GM19099 (cell line): ENCODE results near the gene ZNF778.

Source experiments
- POLR2A ChIP-seq: IDR thresholded peaks from 3 replicates; pipeline ENCODE4 v1.6.1; 2011; ENCODE audit warnings: low read depth; ENCODE audit not compliant: insufficient read length; ENCODE audit errors: extremely low read depth

The ZNF778 gene

GRCh38 chr16:89176147-89176690, 41.3 kb upstream of the ZNF778 start:
- no peak for TF ChIP-seq POLR2A

DNA sequence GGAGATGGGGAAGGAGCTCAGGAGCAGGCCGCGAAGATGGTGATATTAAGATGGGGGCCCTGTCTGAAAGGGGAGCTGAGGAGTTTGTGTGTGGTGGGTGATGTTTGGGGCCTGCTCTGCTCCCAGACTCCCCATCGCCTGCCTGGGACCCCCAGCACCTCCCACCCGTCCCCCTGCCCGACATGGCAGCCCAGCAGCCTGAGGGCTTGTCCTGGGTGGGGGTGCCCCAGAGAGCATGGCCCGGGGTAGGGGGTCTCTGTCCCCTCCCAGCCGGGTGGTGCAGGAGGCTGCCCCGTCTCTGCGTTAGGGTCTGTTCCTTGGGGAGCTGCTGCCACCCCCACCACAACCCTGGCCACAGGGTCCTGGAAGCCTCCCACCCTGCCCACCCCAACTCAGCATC, 40.8 kb upstream of the ZNF778 start:
- no peak for TF ChIP-seq POLR2A

- no peak for TF ChIP-seq POLR2A
These were observed 40.0 kb upstream of the ZNF778 start for GRCh38 chr16:89177501-89177900.

GRCh38 chr16:89178453-89179147, 38.9 kb upstream of the ZNF778 start:
- no peak for TF ChIP-seq POLR2A

DNA sequence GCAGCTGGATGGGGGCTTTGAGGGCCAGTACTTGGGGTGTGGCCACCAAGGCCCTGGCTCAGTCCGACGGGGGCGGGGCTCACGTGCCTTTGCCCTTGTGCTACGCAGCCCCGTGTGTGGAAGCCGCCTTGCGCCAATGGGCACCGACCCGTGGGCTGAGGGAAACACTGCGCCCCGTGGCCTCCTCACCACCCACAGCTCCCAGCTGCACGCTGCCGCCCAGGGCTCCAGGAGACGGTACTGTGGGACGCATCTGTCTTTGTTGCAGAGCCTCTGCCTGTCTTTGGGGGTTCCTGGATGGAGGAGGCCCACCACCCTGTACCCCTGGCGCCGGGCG, 38.4 kb upstream of the ZNF778 start:
- TF ChIP-seq POLR2A: no peak

DNA sequence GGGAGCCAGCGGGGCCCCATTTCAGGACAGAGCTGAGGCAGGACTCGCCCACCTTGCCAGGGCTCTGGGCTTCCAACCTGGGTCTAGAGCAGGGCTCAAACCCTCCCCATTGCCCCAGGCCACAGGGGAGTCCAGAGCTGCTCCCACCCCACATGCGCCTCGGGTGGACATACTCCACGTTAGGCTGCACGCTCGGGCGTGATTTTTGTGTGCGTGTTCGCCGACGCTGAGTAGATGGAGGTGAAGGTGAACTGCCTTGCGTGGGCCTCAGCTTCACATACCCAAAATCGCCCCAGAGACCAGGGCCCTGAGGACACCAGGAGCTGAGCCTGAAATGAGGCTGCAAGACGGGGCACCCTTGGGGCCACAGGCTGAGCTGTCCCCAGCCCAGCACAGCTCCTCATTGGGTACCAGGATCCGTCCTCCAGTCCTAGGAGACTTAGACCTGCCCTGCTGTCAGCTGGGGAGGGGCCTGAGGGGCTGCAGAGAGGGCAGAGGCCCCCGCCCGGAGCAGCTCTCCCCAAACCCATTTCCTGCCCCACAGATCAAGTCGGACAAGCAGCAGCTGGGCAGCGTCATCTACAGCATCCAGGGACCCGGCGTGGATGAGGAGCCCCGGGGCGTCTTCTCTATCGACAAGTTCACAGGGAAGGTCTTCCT, 37.7 kb upstream of the ZNF778 start:
- TF ChIP-seq POLR2A: no peak

- TF ChIP-seq POLR2A: no peak
These were observed 34.0 kb upstream of the ZNF778 start for GRCh38 chr16:89183463-89183862.

- TF ChIP-seq POLR2A: no peak
These were observed 33.4 kb upstream of the ZNF778 start for GRCh38 chr16:89183975-89184676.

DNA sequence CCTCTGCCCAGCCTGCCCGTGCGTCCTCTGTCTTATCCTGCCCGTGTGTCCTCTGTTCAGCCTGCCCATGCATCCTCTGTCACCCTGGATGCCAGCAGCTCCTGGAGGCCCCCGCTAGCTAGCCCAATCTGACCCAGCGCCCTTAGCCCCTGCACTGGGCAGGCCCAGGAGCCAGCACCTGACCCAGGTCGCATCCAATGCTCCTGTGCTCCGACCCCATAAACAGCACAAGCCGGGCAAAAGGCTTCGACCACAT, 32.9 kb upstream of the ZNF778 start:
- TF ChIP-seq POLR2A: no peak

GRCh38 chr16:89184933-89185794, 32.3 kb upstream of the ZNF778 start:
- no peak for TF ChIP-seq POLR2A

DNA sequence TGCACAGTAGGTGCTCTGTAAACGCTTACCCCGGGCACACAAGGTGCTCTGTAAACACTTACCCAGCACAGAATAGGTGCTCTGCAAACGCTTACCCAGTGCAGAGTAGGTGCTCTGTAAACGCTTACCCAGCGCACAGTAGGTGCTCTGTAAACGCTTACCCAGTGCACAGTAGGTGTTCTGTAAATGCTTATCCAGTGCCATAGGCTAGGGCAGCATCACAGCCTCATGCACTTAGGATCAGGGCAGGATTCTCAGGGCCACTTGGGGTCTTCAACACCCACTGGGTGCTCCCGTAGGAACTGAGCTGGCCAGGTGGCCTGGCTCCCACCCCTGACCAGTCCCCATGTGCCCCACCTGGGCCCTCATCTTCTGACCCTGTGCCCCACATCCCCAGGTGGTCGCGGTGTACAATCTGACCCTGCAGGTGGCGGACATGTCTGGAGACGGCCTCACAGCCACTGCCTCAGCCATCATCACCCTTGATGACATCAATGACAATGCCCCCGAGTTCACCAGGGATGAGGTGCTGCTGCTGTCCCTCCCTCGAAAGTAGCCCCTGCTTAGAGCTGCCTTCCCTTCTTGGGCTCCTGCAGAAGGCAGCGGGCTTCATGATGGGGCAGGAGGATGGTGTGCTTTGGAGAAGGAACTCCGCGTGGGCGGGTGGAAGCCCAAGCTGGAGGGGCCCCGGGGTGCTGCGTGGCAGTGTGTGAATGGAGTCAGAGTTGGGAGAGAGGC, 30.3 kb upstream of the ZNF778 start:
- no peak for TF ChIP-seq POLR2A

GRCh38 chr16:89187770-89188392, 29.6 kb upstream of the ZNF778 start:
- no peak for TF ChIP-seq POLR2A

GRCh38 chr16:89189358-89190025, 28.0 kb upstream of the ZNF778 start:
- TF ChIP-seq POLR2A: no peak
